ENCODE measurements around the gene PRRT4.

Gene PRRT4

DNA sequence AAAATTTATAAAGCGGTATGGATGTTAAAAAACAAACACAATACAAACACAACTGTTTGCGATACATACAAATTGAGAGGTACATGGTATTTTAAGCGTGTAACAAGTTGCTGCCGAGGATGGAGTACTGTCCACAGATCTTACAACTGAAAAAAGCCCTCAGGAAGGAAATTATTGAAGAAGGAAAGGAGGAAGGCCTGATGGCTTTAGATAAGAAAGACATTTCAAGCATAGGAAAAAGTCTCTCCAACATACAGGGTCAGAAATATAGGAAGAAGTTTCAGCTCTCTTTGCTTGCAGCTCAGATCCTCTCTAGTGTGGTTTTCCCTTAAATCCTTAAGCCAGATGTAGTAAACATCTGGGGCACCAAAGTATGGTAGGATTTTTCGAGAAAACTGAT is 42.8 kb downstream of the PRRT4 start:
- H3K4me3 ChIP-seq (replicated peaks; ENCODE audit: insufficient read depth, low read length), result no peak overlapping the region
- H3K27me3 ChIP-seq (ENCODE audit: insufficient read depth, poor library complexity, severe bottlenecking), result no peaks in the 10 kb centered on the region
- H3K27ac ChIP-seq (replicated peaks), result no peak overlapping the region
- no peak for TF ChIP-seq GABPA (IDR thresholded peaks at IDR 0.05; ENCODE audit: low read depth)
- TF ChIP-seq, protein P1, sequence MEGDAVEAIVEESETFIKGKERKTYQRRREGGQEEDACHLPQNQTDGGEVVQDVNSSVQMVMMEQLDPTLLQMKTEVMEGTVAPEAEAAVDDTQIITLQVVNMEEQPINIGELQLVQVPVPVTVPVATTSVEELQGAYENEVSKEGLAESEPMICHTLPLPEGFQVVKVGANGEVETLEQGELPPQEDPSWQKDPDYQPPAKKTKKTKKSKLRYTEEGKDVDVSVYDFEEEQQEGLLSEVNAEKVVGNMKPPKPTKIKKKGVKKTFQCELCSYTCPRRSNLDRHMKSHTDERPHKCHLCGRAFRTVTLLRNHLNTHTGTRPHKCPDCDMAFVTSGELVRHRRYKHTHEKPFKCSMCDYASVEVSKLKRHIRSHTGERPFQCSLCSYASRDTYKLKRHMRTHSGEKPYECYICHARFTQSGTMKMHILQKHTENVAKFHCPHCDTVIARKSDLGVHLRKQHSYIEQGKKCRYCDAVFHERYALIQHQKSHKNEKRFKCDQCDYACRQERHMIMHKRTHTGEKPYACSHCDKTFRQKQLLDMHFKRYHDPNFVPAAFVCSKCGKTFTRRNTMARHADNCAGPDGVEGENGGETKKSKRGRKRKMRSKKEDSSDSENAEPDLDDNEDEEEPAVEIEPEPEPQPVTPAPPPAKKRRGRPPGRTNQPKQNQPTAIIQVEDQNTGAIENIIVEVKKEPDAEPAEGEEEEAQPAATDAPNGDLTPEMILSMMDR (IDR thresholded peaks at IDR 0.05; ENCODE audit: insufficient read depth, low read length), result no peak
- TF ChIP-seq, protein P2, sequence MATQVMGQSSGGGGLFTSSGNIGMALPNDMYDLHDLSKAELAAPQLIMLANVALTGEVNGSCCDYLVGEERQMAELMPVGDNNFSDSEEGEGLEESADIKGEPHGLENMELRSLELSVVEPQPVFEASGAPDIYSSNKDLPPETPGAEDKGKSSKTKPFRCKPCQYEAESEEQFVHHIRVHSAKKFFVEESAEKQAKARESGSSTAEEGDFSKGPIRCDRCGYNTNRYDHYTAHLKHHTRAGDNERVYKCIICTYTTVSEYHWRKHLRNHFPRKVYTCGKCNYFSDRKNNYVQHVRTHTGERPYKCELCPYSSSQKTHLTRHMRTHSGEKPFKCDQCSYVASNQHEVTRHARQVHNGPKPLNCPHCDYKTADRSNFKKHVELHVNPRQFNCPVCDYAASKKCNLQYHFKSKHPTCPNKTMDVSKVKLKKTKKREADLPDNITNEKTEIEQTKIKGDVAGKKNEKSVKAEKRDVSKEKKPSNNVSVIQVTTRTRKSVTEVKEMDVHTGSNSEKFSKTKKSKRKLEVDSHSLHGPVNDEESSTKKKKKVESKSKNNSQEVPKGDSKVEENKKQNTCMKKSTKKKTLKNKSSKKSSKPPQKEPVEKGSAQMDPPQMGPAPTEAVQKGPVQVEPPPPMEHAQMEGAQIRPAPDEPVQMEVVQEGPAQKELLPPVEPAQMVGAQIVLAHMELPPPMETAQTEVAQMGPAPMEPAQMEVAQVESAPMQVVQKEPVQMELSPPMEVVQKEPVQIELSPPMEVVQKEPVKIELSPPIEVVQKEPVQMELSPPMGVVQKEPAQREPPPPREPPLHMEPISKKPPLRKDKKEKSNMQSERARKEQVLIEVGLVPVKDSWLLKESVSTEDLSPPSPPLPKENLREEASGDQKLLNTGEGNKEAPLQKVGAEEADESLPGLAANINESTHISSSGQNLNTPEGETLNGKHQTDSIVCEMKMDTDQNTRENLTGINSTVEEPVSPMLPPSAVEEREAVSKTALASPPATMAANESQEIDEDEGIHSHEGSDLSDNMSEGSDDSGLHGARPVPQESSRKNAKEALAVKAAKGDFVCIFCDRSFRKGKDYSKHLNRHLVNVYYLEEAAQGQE (IDR thresholded peaks at IDR 0.05; ENCODE audit: insufficient replicate concordance, low read depth), result no peak
- TF ChIP-seq SPI1 (IDR thresholded peaks at IDR 0.05; ENCODE audit: borderline replicate concordance, low read depth), result no peak
- TF ChIP-seq POLR2AphosphoS5 (IDR thresholded peaks at IDR 0.05; ENCODE audit: low read depth), result no peak
- DNase-seq (ENCODE audit: low read depth in 1 of 2, low spot score in 1 of 2), result no peak

- H3K27ac ChIP-seq (replicated peaks), result no peak overlapping the region
- H3K4me3 ChIP-seq (replicated peaks; ENCODE audit: insufficient read depth, low read length), result no peak overlapping the region
- no peak for DNase-seq (ENCODE audit: low read depth in 1 of 2, low spot score in 1 of 2)
- no peaks in the 10 kb centered on the region for H3K27me3 ChIP-seq (ENCODE audit: insufficient read depth, poor library complexity, severe bottlenecking)
- TF ChIP-seq, protein P1 (IDR thresholded peaks at IDR 0.05; ENCODE audit: insufficient read depth, low read length), result no peak
- no peak for TF ChIP-seq GABPA (IDR thresholded peaks at IDR 0.05; ENCODE audit: low read depth)
- TF ChIP-seq, protein P2 (IDR thresholded peaks at IDR 0.05; ENCODE audit: insufficient replicate concordance, low read depth), result no peak
- no peak for TF ChIP-seq SPI1 (IDR thresholded peaks at IDR 0.05; ENCODE audit: borderline replicate concordance, low read depth)
- no peak for TF ChIP-seq POLR2AphosphoS5 (IDR thresholded peaks at IDR 0.05; ENCODE audit: low read depth)
Measured at GRCh38 chr7:128311013-128311412, 50.5 kb downstream of the PRRT4 start.

GRCh38 chr7:128310499-128310898 is 51.0 kb downstream of the PRRT4 start:
- no peaks in the 10 kb centered on the region for H3K27me3 ChIP-seq (ENCODE audit: insufficient read depth, poor library complexity, severe bottlenecking)
- TF ChIP-seq GABPA (IDR thresholded peaks at IDR 0.05; ENCODE audit: low read depth) (no peak), POLR2AphosphoS5 (IDR thresholded peaks at IDR 0.05; ENCODE audit: low read depth) (no peak), SPI1 (IDR thresholded peaks at IDR 0.05; ENCODE audit: borderline replicate concordance, low read depth) (no peak)
- TF ChIP-seq, protein P2 (IDR thresholded peaks at IDR 0.05; ENCODE audit: insufficient replicate concordance, low read depth), result no peak
- TF ChIP-seq, protein P1 (IDR thresholded peaks at IDR 0.05; ENCODE audit: insufficient read depth, low read length), result no peak
- no peak overlapping the region for H3K27ac ChIP-seq (replicated peaks)
- H3K4me3 ChIP-seq (replicated peaks; ENCODE audit: insufficient read depth, low read length), result no peak overlapping the region
- DNase-seq (ENCODE audit: low read depth in 1 of 2, low spot score in 1 of 2), result no peak
